ENCODE results near the gene ESPNL. TPM values are rescaled to one million over a fixed set of nuclear protein-coding genes. Genes with fewer than 3 reads are reported as not detected.

Gene ESPNL
- total RNA-seq, 1 donor from 2014 or later, result not detected

GRCh38 chr2:238141541-238142318, 41.6 kb downstream of the ESPNL start:
- TF ChIP-seq CTCF (IDR thresholded peaks at IDR 0.05), result no peak
- H3K9me3 Mint-ChIP-seq (ENCODE audit: unreplicated experiment), result no peaks in the 10 kb centered on the region
- H3K4me3 Mint-ChIP-seq (ENCODE audit: unreplicated experiment), result no peak overlapping the region
- H3K27me3 Mint-ChIP-seq (ENCODE audit: unreplicated experiment), result no peaks in the 10 kb centered on the region
- peaks cover 24% of the 10 kb centered on the region for H3K4me1 Mint-ChIP-seq (ENCODE audit: unreplicated experiment)
- H3K27ac Mint-ChIP-seq (ENCODE audit: unreplicated experiment), result no peak overlapping the region
- H3K36me3 Mint-ChIP-seq (ENCODE audit: unreplicated experiment), result no peaks in the 10 kb centered on the region
- DNase-seq (ENCODE audit: extremely low spot score, unreplicated experiment), result no peak

- Mint-ChIP-seq H3K4me3 (ENCODE audit: unreplicated experiment) (no peak overlapping the region), H3K36me3 (ENCODE audit: unreplicated experiment) (no peaks in the 10 kb centered on the region)
Observed at GRCh38 chr2:238142382-238143205, 42.5 kb downstream of the ESPNL start.

GRCh38 chr2:238143239-238143951, 43.3 kb downstream of the ESPNL start:
- DNase-seq (ENCODE audit: extremely low spot score, unreplicated experiment), result no peak
- no peak for TF ChIP-seq CTCF (IDR thresholded peaks at IDR 0.05)
- Mint-ChIP-seq H3K4me1 (ENCODE audit: unreplicated experiment) (peaks cover 20% of the 10 kb centered on the region), H3K27ac (ENCODE audit: unreplicated experiment) (no peak overlapping the region), H3K4me3 (ENCODE audit: unreplicated experiment) (no peak overlapping the region), H3K27me3 (ENCODE audit: unreplicated experiment) (no peaks in the 10 kb centered on the region), H3K36me3 (ENCODE audit: unreplicated experiment) (no peaks in the 10 kb centered on the region), H3K9me3 (ENCODE audit: unreplicated experiment) (no peaks in the 10 kb centered on the region)

More at GRCh38 chr2:238142382-238143205, 42.5 kb downstream of the ESPNL start:
- no peak for TF ChIP-seq CTCF (IDR thresholded peaks at IDR 0.05)
- Mint-ChIP-seq H3K27me3 (ENCODE audit: unreplicated experiment) (no peaks in the 10 kb centered on the region), H3K27ac (ENCODE audit: unreplicated experiment) (no peak overlapping the region), H3K9me3 (ENCODE audit: unreplicated experiment) (no peaks in the 10 kb centered on the region), H3K4me1 (ENCODE audit: unreplicated experiment) (peaks cover 24% of the 10 kb centered on the region)
- DNase-seq (ENCODE audit: extremely low spot score, unreplicated experiment), result no peak

- peaks cover 16% of the 10 kb centered on the region for H3K4me1 Mint-ChIP-seq (ENCODE audit: unreplicated experiment)
- no peaks in the 10 kb centered on the region for H3K9me3 Mint-ChIP-seq (ENCODE audit: unreplicated experiment)
- H3K36me3 Mint-ChIP-seq (ENCODE audit: unreplicated experiment), result no peaks in the 10 kb centered on the region
- H3K4me3 Mint-ChIP-seq (ENCODE audit: unreplicated experiment), result no peak overlapping the region
- no peaks in the 10 kb centered on the region for H3K27me3 Mint-ChIP-seq (ENCODE audit: unreplicated experiment)
- TF ChIP-seq CTCF (IDR thresholded peaks at IDR 0.05), result no peak
- H3K27ac Mint-ChIP-seq (ENCODE audit: unreplicated experiment), result no peak overlapping the region
- no peak for DNase-seq (ENCODE audit: extremely low spot score, unreplicated experiment)
Observed at GRCh38 chr2:238144262-238144661, 44.1 kb downstream of the ESPNL start.
